GM04504 (cell line): ENCODE data around the gene CDYL.
"Not testable (repeated sequence)": the region's sequence is repeated elsewhere in the genome, so short reads cannot be mapped to it uniquely, and the experiment has no call there.

Source experiments
- DNase-seq: peaks from one replicate; pipeline ENCODE4 v3.0.0-alpha.2; 2012; ENCODE audit warnings: low read depth

CDYL gene

DNA sequence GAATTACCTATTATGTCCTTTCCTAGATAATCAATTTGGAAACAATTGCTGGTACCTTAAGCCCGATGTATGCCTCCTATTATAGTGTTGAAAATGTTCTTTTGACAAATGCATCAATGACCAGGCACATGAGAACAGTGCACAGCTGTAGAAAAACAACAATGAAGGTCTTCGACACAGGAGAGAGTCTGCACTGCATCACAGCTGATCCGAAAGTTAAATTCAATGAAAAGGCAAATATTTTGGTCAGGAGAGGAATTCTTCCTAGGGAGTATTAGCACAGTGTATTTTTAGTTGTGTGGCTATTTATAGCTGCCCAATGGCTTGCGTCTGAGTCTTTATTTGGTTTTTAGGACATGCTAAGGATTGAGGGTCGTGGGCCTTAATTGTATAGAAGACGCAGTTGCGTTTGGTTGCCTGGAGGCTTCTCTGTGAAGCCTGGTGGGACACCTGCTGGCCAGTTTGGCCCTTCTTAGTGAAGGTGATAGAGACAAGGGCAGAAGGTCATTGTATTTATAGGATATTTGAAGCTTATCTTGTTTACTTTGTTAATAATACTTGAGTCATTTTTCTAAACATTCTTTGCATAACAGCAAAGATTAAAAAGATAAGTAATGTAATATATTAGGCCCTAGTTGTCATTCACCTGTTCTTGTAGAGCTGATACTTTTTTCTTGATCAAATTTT is 72.3 kb downstream of the CDYL start:
- DNase-seq, result no peak

DNA sequence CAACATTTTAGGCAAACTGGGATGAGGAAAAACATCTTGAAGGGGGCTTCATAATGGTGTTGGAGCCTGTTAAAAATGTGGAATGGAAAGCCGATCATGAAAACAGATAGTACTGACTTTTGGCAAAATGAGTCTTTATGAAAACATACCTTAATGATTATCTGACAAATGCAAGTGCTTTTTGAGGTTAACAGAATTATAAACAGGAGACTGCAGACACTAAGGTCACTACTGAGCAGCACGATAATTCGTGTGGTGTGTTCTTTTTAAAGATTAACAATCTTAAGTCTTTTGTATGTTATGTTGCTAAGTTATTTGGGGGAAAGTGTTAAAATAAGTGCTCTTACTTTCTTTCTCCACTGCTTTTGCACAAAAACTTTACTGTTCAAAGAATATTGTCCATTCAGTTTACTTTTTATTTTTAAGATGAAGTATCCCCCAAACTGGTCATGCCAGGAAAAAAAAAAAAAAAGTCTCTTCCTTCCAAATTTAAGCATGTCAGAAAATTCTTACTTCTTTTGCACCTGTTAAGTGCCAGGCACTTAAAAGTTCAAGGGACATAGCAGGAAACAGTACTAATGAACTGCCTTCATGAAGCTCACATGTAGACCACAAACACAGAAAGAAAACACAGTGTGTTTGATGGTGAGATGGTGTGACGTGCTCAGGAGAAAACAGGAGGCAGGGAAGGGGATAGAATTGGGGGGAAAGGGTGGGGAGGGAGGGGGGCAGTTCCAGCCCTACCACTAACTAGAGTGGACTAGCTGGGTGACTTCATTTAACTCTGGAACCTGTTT is 73.2 kb downstream of the CDYL start:
- no peak for DNase-seq

DNA sequence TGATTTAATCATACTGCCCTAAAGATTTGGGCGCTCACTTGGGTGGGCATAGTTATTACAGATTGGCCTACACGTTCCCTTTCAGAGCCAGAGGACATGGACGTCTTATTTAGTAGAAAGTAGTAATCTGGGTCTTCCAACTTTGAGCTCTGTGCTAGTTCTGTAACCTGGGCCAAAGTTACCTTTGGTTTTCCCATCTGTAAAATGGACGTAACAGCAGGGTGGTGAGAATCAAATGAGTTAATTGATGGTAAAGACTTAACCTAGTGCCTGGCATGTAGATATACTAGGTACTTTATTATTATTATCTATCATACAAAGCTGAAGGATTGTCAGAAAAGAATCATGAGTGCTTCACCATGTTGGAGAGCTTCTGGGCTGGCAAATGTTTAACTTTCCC is 74.8 kb downstream of the CDYL start:
- DNase-seq, result no peak

DNA sequence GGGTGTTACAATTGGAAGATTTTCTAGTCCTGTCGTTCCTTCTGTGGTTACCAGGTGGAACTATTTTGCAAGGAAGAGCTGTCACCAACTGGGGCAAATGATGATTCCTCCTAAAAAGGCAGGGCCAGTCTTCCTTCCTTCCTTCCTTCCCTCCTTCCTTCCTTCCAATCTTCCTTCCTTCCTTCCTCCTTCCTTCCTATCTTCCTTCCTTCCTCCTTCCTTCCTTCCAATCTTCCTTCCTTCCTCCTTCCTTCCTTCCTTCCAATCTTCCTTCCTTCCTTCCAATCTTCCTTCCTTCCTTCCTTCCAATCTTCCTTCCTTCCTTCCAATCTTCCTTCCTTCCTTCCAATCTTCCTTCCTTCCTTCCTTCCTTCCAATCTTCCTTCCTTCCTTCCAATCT is 76.0 kb downstream of the CDYL start:
- not testable (repeated sequence) for DNase-seq

DNA sequence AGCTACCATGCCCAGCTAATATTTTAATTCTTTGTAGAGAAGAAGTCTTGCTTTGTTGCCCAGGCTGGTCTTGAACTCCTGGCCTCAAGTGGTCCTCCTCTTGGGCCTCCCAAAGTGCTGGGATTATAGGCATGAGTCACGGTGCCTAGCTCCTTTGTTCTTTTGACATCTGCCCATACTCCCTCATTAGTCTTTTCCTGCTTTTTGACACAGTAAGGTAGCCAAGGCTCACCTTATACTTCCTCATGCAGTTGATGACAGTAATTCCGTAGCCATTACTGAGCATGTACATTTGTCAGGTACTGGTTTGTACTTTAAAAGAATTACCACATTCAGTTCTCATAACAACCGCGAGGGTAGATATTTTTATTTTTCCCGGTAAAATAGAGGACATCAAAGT is 76.7 kb downstream of the CDYL start:
- DNase-seq, result no peak

DNA sequence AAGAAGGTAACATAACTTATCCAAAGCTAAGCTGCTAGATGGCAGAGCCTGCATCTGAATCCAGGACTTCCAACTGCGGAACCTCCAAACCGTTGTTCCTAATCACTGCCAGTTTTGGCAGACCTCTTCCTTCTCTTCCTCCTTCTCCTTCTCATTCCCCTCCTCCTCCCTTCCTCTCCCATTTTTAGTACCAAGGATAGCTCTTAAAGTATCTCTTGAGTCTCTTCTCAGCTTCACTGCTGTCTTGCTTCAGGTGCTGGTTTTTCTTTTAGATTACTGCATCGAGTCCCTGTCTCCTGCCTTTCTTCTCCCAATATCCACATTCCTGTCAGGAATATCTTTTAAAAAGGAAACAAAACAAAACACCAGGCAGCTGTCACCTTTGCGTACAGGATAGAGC is 77.1 kb downstream of the CDYL start:
- DNase-seq, result no peak

DNA sequence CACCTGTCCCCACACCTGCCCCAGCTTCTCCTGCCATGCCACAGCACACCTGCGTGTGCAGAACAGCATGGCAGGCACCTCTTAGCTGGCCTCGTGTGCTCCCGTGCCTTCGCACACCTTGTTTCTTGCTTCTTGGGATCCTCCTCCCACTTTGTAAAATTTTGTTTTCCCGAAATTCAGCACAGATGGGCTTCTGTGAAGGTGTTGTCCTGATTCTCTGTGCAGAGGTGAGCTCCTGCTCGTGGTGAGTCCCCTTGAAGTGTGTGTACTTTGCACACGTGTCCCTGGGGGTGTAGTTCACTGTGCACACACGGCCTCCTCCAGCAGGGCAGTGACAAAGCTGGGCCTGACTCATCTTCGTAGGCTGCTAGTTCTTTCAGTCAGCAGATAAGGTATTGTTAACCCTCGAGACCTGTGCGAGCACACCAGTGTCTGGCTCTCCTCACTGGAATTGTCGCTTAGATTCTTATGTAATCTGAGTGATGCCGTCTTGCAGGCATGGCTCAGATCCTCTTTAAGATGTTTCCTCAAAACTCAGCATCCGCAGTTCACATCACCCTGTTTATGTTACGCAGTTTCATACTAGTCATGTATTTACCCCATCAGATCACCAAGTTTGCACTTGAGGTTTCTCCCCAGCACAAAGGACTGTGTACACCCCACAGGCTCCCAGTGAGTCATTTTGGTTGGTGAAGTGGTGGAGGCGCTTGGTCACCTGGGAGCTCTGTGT is 77.7 kb downstream of the CDYL start:
- DNase-seq, result no peak

DNA sequence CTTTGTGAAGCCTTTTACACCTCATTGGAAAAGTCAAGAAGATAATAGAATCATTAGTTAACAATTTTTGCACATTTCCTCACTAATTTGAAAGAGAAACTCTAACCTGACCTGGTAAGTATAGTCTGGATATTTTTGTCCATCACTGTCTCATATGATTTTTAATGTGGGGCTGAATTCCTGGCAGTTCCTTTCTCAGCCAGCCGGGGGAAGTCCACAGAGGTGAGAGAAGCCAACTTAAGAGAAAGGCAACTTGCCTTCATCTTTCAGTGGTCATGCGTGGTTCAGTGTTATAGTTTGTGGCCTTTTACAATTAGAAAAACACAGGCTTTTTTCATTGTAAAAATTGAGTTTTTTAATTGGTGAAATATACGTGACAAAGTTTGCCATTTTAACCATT is 80.6 kb downstream of the CDYL start:
- no peak for DNase-seq

DNA sequence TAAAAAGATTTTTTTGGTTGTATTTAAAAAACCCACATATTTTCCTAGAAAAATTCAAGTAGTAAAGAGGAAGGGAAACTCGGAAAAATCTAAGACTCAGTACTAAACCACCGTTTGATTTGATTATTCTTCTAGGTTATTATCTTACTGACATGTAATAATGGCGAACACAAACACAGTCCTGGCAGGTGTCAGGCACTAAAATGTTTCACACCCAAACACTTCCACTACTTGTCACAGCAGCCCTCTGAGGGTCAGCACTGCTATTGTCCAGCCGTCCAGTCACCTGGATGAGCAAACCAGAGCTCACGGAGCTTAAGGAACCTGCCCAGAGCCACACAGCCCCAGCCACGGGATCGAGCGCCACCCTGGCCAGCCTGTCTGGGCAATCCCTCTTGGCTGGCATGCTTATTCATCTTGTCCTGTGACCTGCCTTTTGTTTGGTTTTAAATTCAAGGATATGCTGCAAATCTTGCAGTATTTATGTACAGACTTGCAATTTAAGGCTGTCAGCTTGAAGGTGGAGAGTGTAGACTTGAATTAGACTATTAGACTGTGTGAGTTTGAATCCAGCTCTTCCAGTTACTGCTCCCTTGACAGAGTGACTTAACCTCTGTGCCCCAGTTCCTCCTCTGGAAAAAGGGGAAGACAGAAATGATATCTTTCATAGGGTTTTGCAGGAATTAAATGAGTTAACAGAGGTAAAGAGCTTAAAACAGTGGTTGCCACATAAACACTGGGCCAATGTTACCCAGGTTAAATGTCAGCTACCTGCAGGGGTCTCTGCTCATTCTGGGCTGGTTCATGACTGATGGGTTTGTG is 82.2 kb downstream of the CDYL start:
- DNase-seq, result no peak

DNA sequence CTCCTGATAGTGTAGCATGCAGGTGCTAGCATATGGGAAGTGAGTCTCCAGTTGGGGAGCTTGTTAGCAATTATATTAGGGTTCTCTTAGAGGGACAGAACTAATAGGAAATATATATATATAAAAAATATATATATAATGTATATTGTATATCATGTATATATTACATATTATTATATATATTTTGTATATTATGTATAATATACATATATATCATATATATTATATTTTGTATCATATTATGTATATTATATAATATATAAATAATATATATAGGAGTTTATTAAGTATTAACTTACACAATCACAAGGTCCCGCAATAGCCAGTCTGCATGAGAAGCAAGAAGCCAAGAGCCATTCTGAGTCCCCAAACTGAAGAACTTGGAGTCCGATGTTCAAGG is 84.2 kb downstream of the CDYL start:
- DNase-seq, result no peak

DNA sequence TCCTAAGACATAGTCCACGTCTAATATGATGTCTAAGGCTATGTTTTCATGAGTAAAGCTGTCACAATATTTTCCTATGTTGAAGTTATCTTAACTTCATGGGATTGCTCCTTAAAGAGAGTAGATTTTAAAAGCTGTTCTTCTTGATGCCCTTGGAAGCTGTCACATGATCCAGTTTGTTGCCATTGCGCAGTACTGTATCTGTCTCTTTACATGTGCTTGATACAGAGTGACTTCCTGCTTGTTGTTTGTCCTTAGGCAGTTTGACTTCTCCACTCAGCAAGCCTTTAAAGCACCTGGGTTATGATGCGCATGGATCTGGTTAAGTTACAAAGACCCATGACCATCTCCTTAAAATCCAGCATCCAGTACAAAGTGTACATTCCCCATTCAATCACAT is 85.4 kb downstream of the CDYL start:
- no peak for DNase-seq

DNA sequence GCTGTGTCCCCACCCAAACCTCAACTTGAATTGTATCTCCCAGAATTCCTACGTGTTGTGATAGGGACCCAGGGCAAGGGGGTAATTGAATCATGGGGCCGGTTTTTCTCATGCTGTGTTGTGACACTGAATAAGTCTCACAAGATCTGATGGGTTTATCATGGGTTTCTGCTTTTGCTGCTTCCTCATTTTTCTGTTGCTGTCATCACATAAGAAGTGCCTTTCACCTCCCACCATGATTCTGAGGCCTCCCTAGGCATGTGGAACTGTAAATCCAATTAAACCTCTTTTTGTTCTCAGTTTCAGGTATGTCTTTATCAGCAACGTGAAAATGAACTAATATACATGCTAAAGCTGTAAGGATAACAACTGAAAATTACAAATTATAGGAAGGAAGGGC is 88.3 kb downstream of the CDYL start:
- no peak for DNase-seq

DNA sequence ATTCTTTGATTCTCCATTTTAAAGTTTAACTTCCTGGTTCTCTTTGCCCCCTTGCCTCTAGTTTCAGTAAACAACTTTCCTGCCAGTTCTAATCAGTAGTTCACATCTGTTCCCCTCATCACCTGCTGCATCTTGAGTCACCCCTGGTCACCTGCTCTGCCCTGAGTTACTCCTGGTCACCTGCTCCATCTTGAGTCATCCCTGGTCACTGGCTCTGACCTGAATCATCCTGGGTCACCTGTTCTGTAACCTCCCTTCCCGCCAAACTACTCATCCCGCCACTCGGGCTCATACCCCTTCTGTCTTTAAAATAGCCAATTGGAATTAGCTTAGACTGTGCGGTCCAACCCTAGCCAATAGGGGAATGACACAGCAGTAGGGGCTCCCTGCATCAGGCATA is 88.8 kb downstream of the CDYL start:
- not testable (repeated sequence) for DNase-seq

DNA sequence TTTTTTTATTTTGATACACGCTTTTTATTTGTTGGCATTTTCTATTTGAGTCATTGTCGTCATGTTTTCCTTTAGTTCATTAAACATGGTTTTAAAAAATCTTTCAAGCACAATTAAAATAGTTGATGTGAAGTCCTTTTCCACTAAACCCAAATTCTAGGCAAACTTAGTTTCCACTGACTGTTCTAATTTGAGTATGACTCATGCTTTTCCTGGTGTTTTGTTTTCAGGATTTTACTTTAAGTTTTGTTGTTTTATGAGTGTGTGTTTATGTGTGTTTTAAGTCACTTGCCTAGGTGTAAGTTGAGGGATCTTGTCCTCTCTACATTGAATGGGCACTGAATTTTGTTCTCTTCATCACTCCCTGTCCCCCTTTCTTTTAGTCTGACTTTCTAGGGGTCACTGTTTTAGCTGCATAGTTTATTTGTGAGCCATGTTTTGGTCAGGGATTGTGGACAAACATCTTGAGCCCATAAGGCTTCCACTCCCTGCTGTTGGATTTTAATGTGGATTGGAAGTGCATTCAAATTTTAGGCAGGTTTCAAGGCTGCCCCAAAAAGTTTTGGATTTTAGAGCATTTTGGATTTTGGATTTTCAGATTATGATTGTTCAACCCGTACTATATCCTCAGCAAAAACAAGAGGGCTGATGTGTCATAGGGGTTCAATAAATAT is 94.8 kb downstream of the CDYL start:
- peak; percentile 15 for DNase-seq

DNA sequence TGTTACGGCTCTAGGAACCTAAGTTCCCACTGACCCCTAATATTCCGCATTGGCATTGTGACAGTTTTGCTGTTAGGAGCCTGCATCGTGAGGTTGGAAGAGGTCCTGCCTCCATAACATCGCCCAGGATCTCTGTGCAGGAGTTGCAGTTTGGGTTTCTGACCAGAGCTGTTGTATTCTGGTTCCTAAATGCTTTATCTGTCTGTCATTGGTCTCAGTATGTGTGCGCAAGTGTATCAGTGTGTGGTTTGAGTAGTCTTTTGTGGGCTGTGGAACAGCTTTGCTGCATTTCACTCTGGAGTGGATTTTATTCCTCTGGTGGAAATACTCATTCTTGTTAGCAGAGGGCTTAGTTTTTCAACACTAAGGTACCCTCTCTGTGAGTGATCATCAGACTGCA is 95.6 kb downstream of the CDYL start:
- no peak for DNase-seq

DNA sequence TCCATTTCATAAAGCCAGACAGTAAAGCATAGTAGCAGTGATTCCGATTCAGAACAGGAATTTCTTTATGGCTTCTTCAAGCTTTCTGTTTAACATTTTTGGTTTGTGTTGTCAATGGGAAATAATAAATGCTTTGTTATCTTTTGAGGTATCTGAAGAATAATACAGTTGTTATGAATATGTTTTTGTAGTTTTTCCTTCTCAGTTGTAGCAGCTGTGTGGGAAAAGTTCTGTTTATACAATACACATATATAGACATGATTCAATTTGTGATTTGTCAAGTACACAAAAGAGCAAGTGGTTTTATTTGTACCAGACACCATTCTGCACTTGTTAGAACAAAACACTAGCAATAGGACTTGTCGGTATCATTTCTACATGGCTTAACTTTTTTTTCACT is 96.6 kb downstream of the CDYL start:
- DNase-seq, result no peak

DNA sequence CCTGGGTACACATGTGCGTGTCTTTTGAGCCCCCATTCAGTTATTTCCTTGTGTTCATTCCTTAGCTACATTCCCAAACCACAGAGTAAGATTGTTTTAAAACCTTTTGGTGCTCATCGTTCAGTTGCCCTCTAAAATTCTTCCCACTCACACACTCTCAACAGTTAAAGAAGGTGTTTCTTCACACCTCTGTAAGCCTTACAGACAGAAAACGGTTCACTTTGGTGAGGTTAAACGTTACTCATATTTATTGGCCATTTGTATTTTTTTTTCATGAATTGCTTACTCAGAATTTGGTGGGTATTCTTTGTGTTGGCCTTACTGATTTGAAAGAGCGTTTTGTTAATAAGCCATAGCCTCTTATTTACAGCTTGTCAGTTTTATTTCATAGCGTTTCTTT is 97.7 kb downstream of the CDYL start:
- DNase-seq, result no peak

DNA sequence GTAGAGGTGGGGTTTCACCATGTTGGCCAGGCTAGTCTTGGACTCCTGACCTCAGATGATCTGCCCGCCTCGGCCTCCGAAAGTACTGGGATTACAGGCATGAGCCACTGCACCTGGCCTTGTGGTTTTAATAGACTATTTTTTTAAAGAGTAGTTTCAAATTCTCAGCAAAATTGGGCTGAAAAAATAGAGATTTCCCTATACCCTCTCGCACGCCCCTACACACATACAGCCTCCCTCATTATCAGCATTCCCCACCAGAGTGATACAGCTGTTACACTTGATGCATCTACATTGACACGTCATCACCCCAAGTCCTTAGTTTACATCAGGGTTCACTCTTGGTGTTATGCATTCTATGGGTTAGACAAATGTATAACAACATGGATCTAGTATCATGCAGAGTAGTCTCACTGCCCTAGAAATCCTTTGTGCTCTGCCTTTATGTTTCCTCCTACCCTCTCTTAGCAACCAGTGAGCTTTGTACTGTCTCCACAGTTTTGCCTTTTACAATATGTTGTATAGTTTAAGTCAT is 103.6 kb downstream of the CDYL start:
- DNase-seq, result no peak

DNA sequence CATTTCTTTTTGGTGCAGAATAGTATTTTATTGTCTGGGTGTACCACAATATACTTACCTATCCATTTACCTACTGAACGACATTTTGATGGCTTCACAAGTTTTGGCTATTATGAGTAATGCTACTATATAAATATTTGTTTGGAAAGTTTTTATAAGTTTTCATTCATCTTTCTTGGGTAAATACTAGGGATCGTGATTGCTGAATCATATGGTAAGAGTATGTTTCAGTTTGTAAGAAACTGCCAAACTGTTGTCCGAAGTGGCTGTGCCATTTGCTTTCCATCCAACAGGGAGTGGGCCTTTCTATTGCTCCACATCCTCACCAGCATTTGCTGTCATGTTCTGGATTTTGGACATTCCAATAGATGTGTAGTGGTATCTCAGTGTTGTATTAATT is 104.2 kb downstream of the CDYL start:
- no peak for DNase-seq

DNA sequence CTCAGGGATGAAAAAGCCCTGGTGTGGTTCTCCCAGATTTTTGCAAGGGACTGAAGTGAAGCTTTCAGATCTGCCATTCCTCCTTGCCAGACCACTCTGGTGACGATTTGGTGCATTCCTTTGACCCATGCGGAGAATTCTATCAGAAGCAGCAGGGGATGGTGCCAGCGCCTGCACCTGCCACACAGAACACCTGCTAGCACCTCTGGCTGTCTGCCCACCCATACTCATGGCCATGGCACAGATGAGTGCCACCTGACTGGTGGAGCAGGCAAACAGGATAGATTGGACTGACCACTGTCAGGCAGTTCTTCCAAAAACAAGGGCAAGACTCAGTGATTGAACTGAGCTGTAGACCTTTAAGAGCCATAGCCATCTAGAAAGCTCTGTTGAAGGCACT is 107.1 kb downstream of the CDYL start:
- DNase-seq, result no peak

DNA sequence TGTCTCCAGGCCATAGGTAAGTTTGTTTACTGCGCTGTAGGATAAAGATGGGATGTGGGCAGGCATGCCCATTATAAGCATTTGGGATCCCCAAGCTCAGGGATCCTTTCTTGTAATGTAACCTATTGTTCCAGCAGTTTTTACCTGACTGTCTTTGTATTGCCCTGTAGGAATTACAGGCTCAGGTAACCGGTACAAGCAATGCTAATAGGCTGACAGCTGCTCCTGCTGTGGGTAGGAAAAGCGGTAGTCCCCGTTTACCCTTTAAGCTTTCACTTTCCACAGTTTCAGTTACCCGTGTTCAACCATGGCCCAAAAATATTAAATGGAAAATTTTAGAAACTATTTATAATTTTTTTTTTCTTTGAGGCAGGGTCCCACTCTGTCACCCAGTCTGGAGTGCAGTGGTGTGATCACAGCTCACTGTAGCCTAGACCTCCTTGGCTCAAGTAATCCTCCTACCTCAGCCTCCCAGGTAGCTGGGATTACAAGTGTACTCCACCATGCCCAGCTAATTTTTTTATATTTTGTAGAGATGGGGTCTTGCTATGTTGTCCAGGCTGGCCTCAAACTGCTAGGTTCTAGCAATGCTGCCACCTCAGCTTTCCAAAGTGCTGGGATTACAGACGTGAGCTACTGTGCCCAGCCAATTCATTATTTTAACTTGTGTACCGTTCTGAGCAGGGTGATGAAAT is 108.6 kb downstream of the CDYL start:
- DNase-seq, result no peak
